HG03442 (cell line): ENCODE results near the gene U2AF2.
A peak's percentile ranks its signal among the peaks of the same experiment; 100 is the strongest.

Experiments used
- ATAC-seq: cut with Tn5 transposase; IDR thresholded peaks from one replicate; pipeline ENCODE4 v1.9.1; 2021; ENCODE audit warnings: mild to moderate bottlenecking, moderate library complexity; ENCODE audit not compliant: unreplicated experiment

U2AF2 gene

GRCh38 chr19:55642153-55643002, 12.5 kb upstream of the U2AF2 start:
- no peak for ATAC-seq

DNA sequence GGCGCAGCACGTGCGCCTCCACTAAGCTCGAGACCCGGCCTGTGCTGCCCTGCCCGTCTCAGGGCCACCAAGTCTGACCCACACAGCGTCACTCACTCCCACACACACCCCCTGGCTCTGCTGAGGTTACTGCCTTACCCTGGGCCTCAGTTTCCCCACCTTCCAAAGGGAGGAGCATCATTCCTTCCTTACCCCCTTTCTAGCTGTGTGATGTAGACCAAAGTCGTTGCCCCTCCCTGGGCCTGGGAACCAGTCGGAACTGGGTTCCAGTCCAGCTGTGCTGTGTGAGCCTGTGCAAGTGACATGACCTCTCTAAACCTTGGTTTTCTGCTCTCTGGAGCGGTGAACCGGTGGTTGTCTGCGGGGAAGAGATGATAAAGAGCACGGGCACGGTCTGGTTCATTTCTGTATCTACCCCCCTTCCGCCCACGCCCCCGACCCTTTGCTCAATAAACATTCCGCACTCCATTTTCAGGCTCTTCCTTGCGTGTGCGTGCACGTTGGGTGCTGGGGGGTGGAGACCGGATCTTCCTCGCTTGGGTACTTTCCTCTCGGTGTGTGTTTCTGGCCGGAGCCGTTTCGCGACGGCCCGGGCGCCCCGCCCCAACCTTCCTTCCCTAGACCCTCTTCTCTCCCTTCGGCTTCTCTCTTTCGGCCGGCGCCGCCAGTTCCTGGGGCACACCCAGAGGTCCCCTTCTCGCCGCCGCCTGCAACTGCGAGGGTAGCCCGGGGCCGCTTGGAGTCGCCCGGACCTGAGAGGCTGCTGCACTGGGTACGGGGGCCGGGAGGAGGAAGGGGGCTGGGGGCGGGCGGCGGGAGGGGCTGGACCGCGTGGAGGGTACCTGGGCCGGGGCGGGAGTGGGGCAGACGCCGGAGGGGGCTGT, 11.6 kb upstream of the U2AF2 start, which contains the start of gene ZNF581:
Gene ZNF581, plus strand, starts transcription at position 647 of the 884 bp plus-strand sequence. CDS start 923 bp downstream, outside the sequence.
- no peak for ATAC-seq

DNA sequence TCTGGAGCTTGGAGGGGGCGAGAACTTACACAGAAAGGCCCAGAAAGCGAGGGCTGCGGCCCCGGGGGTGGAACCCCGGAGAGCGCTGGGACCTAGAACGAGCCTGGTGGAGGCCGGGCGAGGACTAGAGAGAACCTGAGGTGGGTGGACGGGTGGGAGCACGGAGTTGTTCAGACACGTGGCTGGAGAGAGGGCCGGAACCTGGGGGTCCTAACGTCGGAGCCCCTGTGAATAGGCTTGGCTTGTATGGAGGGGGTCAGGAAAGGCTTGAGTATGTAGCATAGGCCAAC, 11.0 kb upstream of the U2AF2 start:
- no peak for ATAC-seq

GRCh38 chr19:55644191-55644833, 10.5 kb upstream of the U2AF2 start:
- ATAC-seq = no peak

- ATAC-seq = no peak
Observed at GRCh38 chr19:55644842-55645511, 9.9 kb upstream of the U2AF2 start.

GRCh38 chr19:55645512-55645881, 9.3 kb upstream of the U2AF2 start:
- no peak for ATAC-seq

DNA sequence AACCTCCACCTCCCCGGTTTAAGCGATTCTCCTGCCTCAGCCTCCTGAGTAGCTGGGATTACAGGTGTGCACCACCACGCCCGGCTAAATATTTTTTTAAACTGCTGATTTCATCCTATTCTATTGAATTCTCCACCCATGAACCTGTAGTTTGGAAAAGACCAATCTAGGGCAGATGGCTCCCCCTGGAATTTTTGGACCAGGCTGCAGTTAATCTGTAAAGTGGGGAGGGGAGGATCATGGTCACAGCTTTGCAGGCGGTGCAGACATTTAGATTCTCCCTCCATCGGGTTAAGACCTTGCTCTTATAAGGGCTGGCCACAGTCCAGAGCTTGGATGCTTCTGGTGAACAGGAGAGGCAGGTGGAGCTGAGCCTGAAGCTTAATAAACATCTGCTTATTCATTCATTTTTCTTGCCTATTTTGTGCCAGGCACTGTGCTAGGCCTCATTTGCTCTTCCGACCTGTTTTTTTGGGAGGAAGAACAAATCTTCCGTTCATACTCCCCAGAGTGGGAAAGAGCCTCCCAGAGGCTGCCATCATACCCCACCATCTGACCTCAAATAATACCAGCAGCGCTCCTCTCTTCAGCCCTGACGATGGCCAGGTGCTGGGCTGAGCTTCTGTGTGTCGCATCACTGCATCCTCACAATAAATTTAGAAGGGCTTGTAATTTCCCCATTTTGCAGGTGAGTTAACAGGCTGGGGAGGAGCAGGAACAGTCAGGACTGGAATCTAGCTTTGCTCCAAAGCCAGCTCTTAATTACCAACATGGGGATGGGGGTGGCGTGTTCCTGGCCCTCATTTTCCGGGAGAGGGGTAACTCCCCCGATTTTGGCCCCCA, 7.7 kb upstream of the U2AF2 start:
- ATAC-seq = no peak

DNA sequence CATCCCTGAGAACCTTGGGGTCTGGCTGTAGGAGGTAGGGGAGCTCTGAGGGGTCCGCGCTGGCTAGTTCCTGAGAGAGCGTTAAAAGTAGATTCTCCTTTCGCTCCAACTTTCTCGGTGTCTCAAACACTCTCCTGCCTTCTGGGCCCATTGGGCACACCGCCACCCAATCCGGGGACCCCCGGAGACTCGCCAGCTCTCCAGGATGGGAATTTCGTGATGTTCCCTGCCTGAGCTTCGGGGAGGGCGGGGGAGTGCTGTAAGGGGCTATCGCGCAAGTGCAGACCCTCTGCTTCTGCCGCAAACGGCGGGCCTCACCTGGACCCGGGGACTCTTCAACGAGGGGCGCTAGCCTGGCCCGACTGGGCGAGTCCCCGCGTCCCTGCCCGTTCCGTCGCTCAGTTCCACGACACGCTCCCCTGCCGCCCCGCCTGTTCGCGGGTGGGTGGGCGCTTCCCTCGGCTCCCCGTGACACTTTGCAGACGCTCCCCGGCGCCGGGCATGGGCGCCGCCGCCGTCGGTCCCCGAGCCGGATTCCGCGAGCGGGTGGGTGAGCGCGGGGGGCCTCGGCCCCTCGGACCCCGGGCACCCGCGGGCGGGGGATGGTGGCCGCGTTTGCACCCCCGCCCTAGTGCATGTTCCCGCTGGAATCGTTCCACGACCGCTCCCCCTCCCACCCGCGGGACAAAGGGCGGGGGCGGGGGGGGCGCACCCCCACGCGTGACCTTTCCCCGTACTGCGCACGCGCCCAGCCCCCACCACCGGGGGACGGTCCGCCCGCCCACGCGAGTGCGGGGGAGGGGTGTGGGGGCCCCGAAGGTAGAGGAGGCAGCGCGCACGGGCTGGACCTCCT, 6.9 kb upstream of the U2AF2 start, which contains the start of gene CCDC106:
Gene CCDC106, plus strand, starts transcription at position 481 of the 853 bp plus-strand sequence. CDS start 835 bp downstream, outside the sequence.
- ATAC-seq = no peak

- no peak for ATAC-seq
Observed at GRCh38 chr19:55648585-55649267, 6.1 kb upstream of the U2AF2 start.

GRCh38 chr19:55649268-55650125, 5.3 kb upstream of the U2AF2 start:
- no peak for ATAC-seq

DNA sequence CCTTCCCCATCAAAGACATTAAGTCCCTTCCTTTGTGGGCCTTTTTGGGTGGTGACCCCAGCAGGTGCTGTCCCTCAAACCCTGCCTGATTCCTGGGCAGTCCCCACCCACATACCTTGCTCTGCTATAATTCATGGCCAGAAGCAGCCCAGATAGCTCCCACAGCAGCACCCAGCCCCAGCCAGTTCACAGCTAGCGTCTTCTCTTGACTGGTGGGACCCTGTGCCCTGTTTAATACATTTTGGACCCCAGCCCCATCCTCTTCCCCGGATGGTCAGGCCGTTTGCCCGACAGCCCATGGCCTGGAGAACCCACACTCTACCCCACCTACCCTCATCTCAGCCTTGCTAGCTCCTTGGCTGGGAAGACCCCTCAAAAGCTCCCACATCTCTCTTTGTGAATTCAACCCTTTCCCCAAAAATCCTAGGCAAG, 4.7 kb upstream of the U2AF2 start:
- ATAC-seq = no peak

DNA sequence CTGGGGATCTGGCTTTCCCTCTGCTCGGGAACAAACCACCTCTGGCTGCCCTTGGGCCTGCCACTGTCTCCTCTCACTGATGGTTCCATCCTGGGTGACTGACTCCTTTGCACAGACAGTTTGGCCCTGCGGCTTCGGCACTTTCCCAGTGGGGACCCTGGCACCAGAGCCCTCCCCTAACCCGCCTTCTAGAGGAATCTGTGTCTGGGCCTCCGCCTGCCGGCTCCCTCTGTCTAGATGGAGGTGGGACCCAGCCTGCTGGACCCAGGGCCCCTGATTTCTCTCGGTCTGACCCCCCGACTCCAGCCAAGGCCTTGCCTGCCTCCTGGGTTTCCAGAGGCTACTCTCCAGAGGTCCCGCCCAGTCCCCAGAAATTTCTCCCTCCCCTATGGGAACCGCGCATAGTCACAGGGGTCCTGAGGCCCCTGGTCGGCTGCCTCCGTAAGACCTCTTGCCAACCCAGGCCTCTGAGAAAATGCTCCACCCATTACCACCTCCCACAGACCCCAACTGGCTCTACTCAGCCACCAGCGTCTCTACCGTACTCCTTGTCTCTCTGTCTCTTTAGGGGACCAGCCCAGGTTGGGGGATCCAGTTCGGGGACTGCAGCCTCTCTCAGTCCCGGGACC, 4.1 kb upstream of the U2AF2 start:
- no peak for ATAC-seq

GRCh38 chr19:55651236-55651635, 3.6 kb upstream of the U2AF2 start:
- ATAC-seq = no peak

- no peak for ATAC-seq
Observed at GRCh38 chr19:55652311-55653128, 2.3 kb upstream of the U2AF2 start.

DNA sequence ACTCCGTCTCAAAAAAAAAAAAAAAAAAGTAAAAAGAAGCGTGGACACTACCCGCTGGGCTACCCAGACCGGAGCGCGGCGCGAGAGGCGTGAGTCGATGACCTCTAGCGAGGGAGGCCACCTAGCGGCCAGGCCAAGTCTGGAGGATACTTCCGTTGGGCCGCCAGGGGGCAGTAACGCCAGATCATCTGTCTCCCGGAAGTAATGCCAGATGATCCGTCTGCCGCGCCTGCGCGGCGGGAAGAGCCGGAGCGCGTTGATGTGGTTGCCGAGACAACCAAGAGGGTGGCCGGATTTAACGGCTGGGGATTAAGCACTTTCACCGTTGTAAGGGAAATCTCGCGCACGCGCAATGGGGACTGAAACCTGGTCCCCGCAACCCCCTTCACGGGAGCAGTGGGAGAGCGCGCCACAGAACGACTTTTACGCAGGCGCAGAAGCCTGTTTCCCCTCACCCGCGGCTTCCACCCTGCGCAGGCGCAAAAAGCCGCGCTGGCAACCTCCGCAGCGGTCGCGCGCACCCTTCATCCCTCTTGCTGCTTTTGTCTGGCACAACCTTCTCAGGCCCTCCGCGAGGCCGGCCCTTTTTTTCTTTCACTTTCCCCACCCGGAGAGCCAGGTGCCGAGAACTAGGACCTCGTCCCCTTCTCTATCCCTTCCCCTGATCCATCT, 1.0 kb upstream of the U2AF2 start:
- peak; percentile 35 for ATAC-seq
